PC-3 (cell line): Measurements from ENCODE around the gene CXCL3. TPM values are rescaled to one million over a fixed set of nuclear protein-coding genes. Genes with fewer than 3 reads are reported as not detected.

Experiments
- ATAC-seq: fragments of 200-7000 bp; cut with Tn5 transposase; 2 replicates; pipeline ENCODE4 v1.9.1; 2020; ENCODE audit warnings: mild to moderate bottlenecking, moderate library complexity
- BruUV-seq: library from RNA; stranded (reverse); fragments of 400-500 nt; replicated peaks from 2 replicates; lab custom pipeline; 2021; lab: Mats Ljungman, UMichigan
- CTCF ChIA-PET: fragments of 300-600 bp; sonication (Branson Sonifier 250); formaldehyde crosslinking; loops from one replicate; lab custom pipeline; 2022; ENCODE audit warnings: antibody characterized with exemption; lab: Charles Lee
- POLR2A ChIA-PET: fragments of 300-600 bp; sonication (Branson Sonifier 250); formaldehyde crosslinking; loops from one replicate; lab custom pipeline; 2022; ENCODE audit warnings: antibody characterized with exemption; ENCODE audit not compliant: unreplicated experiment; lab: Charles Lee
- DNase-seq: peaks from one replicate; pipeline ENCODE4 v3.0.0-alpha.2; 2015
- H2AFZ ChIP-seq: fragments of 300-600 bp; sonication (generic); 2 replicates; pipeline ENCODE4 v1.6.0; 2016; ENCODE audit warnings: antibody characterized with exemption, low read length
- H3F3A ChIP-seq: fragments of 300-600 bp; sonication (generic); one replicate; pipeline ENCODE4 v1.6.0; 2017; ENCODE audit warnings: antibody characterized with exemption, low read length, control low read depth, mild to moderate bottlenecking; ENCODE audit not compliant: unreplicated experiment
- H3K27ac ChIP-seq: fragments of 300-600 bp; sonication (generic); 2 replicates; pipeline ENCODE4 v1.5.1; 2016; ENCODE audit warnings: mild to moderate bottlenecking, low read length
- H3K27me3 ChIP-seq: fragments of 300-600 bp; sonication (generic); 2 replicates; pipeline ENCODE4 v1.6.1; 2016; ENCODE audit warnings: low read length, mixed read lengths
- H3K36me3 ChIP-seq: fragments of 300-600 bp; sonication (generic); 2 replicates; pipeline ENCODE4 v1.6.1; 2016; ENCODE audit warnings: low read depth, mixed run types, low read length, mixed read lengths
- H3K4me1 ChIP-seq: fragments of 300-600 bp; sonication (generic); 2 replicates; pipeline ENCODE4 v1.5.1; 2016; ENCODE audit warnings: low read length; ENCODE audit not compliant: insufficient read depth
- H3K4me2 ChIP-seq: fragments of 300-600 bp; sonication (generic); 2 replicates; pipeline ENCODE4 v1.6.0; 2016; ENCODE audit warnings: low read length
- H3K4me3 ChIP-seq: fragments of 300-600 bp; sonication (generic); 2 replicates; pipeline ENCODE4 v1.5.1; 2016; ENCODE audit warnings: mild to moderate bottlenecking, low read length, mixed read lengths
- H3K79me2 ChIP-seq: fragments of 300-600 bp; sonication (generic); 2 replicates; pipeline ENCODE4 v1.6.1; 2017; ENCODE audit warnings: low read length, mixed read lengths
- H3K9ac ChIP-seq: fragments of 300-600 bp; sonication (generic); 2 replicates; pipeline ENCODE4 v1.6.0; 2016; ENCODE audit warnings: mild to moderate bottlenecking, low read length
- H3K9me2 ChIP-seq: fragments of 300-600 bp; sonication (generic); replicated peaks from 2 replicates; pipeline ENCODE4 v1.6.1; 2016; ENCODE audit warnings: mixed run types, low read length, mixed read lengths
- H3K9me3 ChIP-seq: fragments of 300-600 bp; sonication (generic); 2 replicates; pipeline ENCODE4 v1.6.1; 2016; ENCODE audit warnings: low read length, mixed read lengths
- H4K20me1 ChIP-seq: fragments of 300-600 bp; sonication (generic); 2 replicates; pipeline ENCODE4 v1.6.1; 2016; ENCODE audit warnings: low read length, mixed read lengths
- EZH2 ChIP-seq: fragments of 300-600 bp; sonication (generic); IDR thresholded peaks from one replicate; pipeline ENCODE4 v1.6.1; 2017; ENCODE audit warnings: antibody characterized with exemption, mild to moderate bottlenecking, low read length; ENCODE audit not compliant: unreplicated experiment
- EZH2phosphoT487 ChIP-seq: fragments of 300-600 bp; sonication (generic); IDR thresholded peaks from 2 replicates; pipeline ENCODE4 v1.6.1; 2018; ENCODE audit warnings: mild to moderate bottlenecking, antibody characterized with exemption, low read length, borderline replicate concordance
- intact Hi-C: fragments of 100-400 bp; cut with micrococcal nuclease; formaldehyde crosslinking; loops from 2 replicates; pipeline ENCODE4 v1.9.0; 2023
- total RNA-seq: library from RNA; depleted of rRNA; stranded (reverse); fragments of >200 nt; gene quantifications from 2 replicates; pipeline ENCODE4 v1.2.3, GENCODE V29; 2014
- TF ChIP-seq, protein P1 (sequence below): fragments of 300-600 bp; sonication (generic); conservative IDR thresholded peaks from 2 replicates; pipeline ENCODE4 v1.5.1; 2017; ENCODE audit warnings: antibody characterized with exemption, low read depth, mild to moderate bottlenecking, low read length

Gene CXCL3
- total RNA-seq, 1 experiment from 2014 or later, result 28.9 TPM

DNA sequence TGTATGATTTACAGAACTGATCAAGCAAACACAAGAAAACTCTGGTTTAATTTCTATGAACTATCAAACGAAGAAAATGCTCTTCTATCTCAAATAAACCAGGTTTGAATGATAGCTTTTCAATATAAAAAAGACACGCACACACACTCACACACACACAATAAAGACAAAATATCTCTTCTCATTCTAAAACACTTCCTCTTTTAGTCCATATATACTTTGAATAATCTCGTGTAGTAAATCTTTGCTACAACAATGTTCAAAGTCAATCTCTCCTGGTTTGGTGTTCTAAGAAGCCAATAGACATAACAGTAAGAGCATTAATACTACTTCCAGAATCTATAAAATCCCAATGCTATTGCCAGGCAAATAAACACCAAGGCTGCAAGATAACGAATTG, 47.2 kb upstream of the CXCL3 start:
- no peaks in the 10 kb centered on the region for H3K36me3 ChIP-seq
- H2AFZ ChIP-seq, result no peak overlapping the region
- intact Hi-C loops, result no loop called here
- H3K4me1 ChIP-seq, result no peaks in the 10 kb centered on the region
- no peaks in the 10 kb centered on the region for H3K27me3 ChIP-seq
- no peak overlapping the region for H3K9ac ChIP-seq
- TF ChIP-seq EZH2 (no peak), EZH2phosphoT487 (no peak)
- TF ChIP-seq, protein P1, sequence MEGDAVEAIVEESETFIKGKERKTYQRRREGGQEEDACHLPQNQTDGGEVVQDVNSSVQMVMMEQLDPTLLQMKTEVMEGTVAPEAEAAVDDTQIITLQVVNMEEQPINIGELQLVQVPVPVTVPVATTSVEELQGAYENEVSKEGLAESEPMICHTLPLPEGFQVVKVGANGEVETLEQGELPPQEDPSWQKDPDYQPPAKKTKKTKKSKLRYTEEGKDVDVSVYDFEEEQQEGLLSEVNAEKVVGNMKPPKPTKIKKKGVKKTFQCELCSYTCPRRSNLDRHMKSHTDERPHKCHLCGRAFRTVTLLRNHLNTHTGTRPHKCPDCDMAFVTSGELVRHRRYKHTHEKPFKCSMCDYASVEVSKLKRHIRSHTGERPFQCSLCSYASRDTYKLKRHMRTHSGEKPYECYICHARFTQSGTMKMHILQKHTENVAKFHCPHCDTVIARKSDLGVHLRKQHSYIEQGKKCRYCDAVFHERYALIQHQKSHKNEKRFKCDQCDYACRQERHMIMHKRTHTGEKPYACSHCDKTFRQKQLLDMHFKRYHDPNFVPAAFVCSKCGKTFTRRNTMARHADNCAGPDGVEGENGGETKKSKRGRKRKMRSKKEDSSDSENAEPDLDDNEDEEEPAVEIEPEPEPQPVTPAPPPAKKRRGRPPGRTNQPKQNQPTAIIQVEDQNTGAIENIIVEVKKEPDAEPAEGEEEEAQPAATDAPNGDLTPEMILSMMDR, result no peak
- H4K20me1 ChIP-seq, result no peaks in the 10 kb centered on the region
- H3K79me2 ChIP-seq, result no peaks in the 10 kb centered on the region
- ChIA-PET POLR2A (no interaction called here), CTCF (interaction anchor here (0.6 kb wide), 1 partner anchor 524 kb away, joined by 3 read pairs; no protein-coding TSS in a partner anchor)
- DNase-seq, result no peak
- H3K27ac ChIP-seq, result no peak overlapping the region
- H3K9me3 ChIP-seq, result no peaks in the 10 kb centered on the region
- no peaks in the 10 kb centered on the region for H3F3A ChIP-seq
- no TSS peak for BruUV-seq
- H3K4me3 ChIP-seq, result no peak overlapping the region
- no peak for ATAC-seq
- H3K4me2 ChIP-seq, result no peak overlapping the region
- 0 out of 2 replicates have a peak, but pooled peaks cover 2% of the 10 kb centered on the region for H3K9me2 ChIP-seq

DNA sequence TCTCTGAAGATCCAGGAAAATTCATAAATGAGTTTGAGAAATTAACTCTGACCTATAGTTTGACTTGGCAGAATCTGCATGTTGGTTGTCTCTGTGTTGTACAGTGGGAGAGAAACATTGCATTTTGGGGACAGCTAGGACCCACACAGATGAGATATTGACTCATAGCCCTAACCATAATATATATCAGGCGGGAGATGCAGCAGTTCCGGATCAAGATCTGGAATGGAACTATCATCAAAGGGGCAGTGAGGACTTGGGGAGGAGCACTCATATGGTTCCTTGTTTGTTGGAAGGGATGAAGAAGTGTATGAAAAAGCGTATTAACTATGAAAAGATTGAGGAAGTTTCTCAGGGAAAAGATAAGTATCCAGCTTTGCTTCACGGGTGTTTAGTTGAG, 46.5 kb upstream of the CXCL3 start:
- CTCF ChIA-PET, result no interaction called here
- no peaks in the 10 kb centered on the region for H4K20me1 ChIP-seq
- H3K36me3 ChIP-seq, result no peaks in the 10 kb centered on the region
- ATAC-seq (no peak), DNase-seq (no peak)
- no peak for TF ChIP-seq EZH2
- no peak for TF ChIP-seq EZH2phosphoT487
- TF ChIP-seq, protein P1, result no peak
- no peak overlapping the region for H3K27ac ChIP-seq
- BruUV-seq, result no TSS peak
- no peaks in the 10 kb centered on the region for H3F3A ChIP-seq
- no peaks in the 10 kb centered on the region for H3K27me3 ChIP-seq
- no peaks in the 10 kb centered on the region for H3K79me2 ChIP-seq
- H3K9me2 ChIP-seq, result 0 out of 2 replicates have a peak, but pooled peaks cover 2% of the 10 kb centered on the region
- H3K9ac ChIP-seq, result no peak overlapping the region
- H3K9me3 ChIP-seq, result no peaks in the 10 kb centered on the region
- H3K4me3 ChIP-seq, result no peak overlapping the region
- H3K4me2 ChIP-seq, result no peak overlapping the region
- POLR2A ChIA-PET, result no interaction called here
- no peak overlapping the region for H2AFZ ChIP-seq
- intact Hi-C loops, result no loop called here
- no peaks in the 10 kb centered on the region for H3K4me1 ChIP-seq

DNA sequence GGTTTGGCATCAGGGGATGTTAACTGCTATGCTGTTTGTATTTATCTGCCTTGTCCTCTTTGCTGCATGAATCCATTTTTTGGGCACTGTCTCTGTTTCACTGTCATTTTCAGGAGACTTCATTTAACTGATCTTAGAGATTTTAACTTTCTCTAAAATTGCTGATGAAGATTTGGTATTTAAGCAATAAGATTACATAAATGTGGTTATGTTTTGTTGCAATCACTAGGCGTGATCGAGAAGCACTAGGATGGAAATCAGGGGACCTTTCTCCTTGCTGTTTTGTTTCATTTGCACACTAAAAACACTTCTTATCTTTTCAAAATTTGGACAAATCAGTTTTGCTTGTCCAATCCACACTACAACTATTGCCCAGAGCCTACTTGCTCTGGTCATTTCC, 45.1 kb upstream of the CXCL3 start:
- CTCF ChIA-PET, result no interaction called here

More for the DNA sequence above, 45.1 kb upstream of the CXCL3 start:
- BruUV-seq, result no TSS peak
- no peaks in the 10 kb centered on the region for H3K4me1 ChIP-seq
- no peaks in the 10 kb centered on the region for H3K36me3 ChIP-seq
- POLR2A ChIA-PET, result no interaction called here
- no peak overlapping the region for H2AFZ ChIP-seq
- H4K20me1 ChIP-seq, result no peaks in the 10 kb centered on the region
- no peaks in the 10 kb centered on the region for H3K79me2 ChIP-seq
- intact Hi-C loops, result no loop called here
- TF ChIP-seq, protein P1, result no peak
- TF ChIP-seq EZH2, result no peak
- TF ChIP-seq EZH2phosphoT487, result no peak
- H3K9me2 ChIP-seq, result 0 out of 2 replicates have a peak, but pooled peaks cover 2% of the 10 kb centered on the region
- no peak for DNase-seq
- H3K9ac ChIP-seq, result no peak overlapping the region
- H3K4me3 ChIP-seq, result no peak overlapping the region
- no peaks in the 10 kb centered on the region for H3F3A ChIP-seq
- H3K4me2 ChIP-seq, result no peak overlapping the region
- ATAC-seq, result no peak
- H3K27me3 ChIP-seq, result no peaks in the 10 kb centered on the region
- no peaks in the 10 kb centered on the region for H3K9me3 ChIP-seq
- no peak overlapping the region for H3K27ac ChIP-seq
